Activated CD4-positive, alpha-beta memory T cell treated with anti-CD3 and anti-CD28 coated beads, Interleukin-2, amount 10 ng/mL, durations not matched to agents 7 days and 5 days (primary cell): ENCODE results near the gene HCN1. TPM values are rescaled to one million over a fixed set of nuclear protein-coding genes. Genes with fewer than 3 reads are reported as not detected.

Source experiments
- CTCF ChIA-PET: fragments of 350-600 bp; sonication (Branson Sonifier 250); formaldehyde crosslinking; loops from one replicate; lab custom pipeline; 2021; ENCODE audit warnings: antibody characterized with exemption, inconsistent platforms; lab: Charles Lee
- POLR2A ChIA-PET: fragments of 350-600 bp; sonication (Branson Sonifier 250); formaldehyde crosslinking; loops from one replicate; lab custom pipeline; 2021; ENCODE audit warnings: antibody characterized with exemption; lab: Charles Lee
- DNase-seq: peaks from one replicate; pipeline ENCODE4 v3.0.0-alpha.2; 2020
- H3K27ac Mint-ChIP-seq: one replicate; pipeline ENCODE4 v1.8.0; 2021; ENCODE audit warnings: mild to moderate bottlenecking, mixed read lengths
- H3K27me3 Mint-ChIP-seq: one replicate; pipeline ENCODE4 v1.8.0; 2021; ENCODE audit warnings: mixed read lengths
- H3K36me3 Mint-ChIP-seq: one replicate; pipeline ENCODE4 v1.8.0; 2021; ENCODE audit warnings: low read depth, mixed read lengths
- H3K4me1 Mint-ChIP-seq: one replicate; pipeline ENCODE4 v1.8.0; 2021; ENCODE audit warnings: mixed read lengths
- H3K4me3 Mint-ChIP-seq: one replicate; pipeline ENCODE4 v1.8.0; 2021; ENCODE audit warnings: mild to moderate bottlenecking, mixed read lengths
- H3K9me3 Mint-ChIP-seq: one replicate; pipeline ENCODE4 v1.8.0; 2021; ENCODE audit warnings: mixed read lengths
- total RNA-seq, 2 experiments: library from RNA; stranded (reverse); gene quantifications; one replicate each; pipeline ENCODE4 v1.2.3, GENCODE V29; 2021

HCN1 gene
- total RNA-seq, 2 experiments from 2014 or later: not detected

- CTCF ChIA-PET: no interaction called here
- Mint-ChIP-seq H3K36me3 (no peaks in the 10 kb centered on the region), H3K27me3 (no peaks in the 10 kb centered on the region), H3K4me1 (no peaks in the 10 kb centered on the region), H3K9me3 (peaks cover 5% of the 10 kb centered on the region), H3K4me3 (no peak overlapping the region), H3K27ac (no peak overlapping the region)
- no peak for DNase-seq
- POLR2A ChIA-PET: no interaction called here
Observed at GRCh38 chr5:45288746-45289145, 407.4 kb downstream of the HCN1 start.

GRCh38 chr5:45284436-45284835, 411.7 kb downstream of the HCN1 start:
- ChIA-PET POLR2A (no interaction called here), CTCF (no interaction called here)
- Mint-ChIP-seq H3K4me1 (no peaks in the 10 kb centered on the region), H3K36me3 (no peaks in the 10 kb centered on the region), H3K9me3 (peaks cover 5% of the 10 kb centered on the region), H3K27me3 (no peaks in the 10 kb centered on the region), H3K4me3 (no peak overlapping the region), H3K27ac (no peak overlapping the region)
- no peak for DNase-seq

GRCh38 chr5:45281081-45281480, 415.1 kb downstream of the HCN1 start:
- Mint-ChIP-seq H3K4me1 (no peaks in the 10 kb centered on the region), H3K27me3 (no peaks in the 10 kb centered on the region), H3K9me3 (peaks cover 4% of the 10 kb centered on the region), H3K4me3 (no peak overlapping the region), H3K36me3 (no peaks in the 10 kb centered on the region), H3K27ac (no peak overlapping the region)
- POLR2A ChIA-PET: no interaction called here
- DNase-seq: no peak
- CTCF ChIA-PET: no interaction called here

GRCh38 chr5:45279109-45279508, 417.1 kb downstream of the HCN1 start:
- Mint-ChIP-seq H3K27ac (no peak overlapping the region), H3K27me3 (no peaks in the 10 kb centered on the region), H3K36me3 (no peaks in the 10 kb centered on the region), H3K4me3 (no peak overlapping the region), H3K9me3 (peaks cover 6% of the 10 kb centered on the region), H3K4me1 (no peaks in the 10 kb centered on the region)
- POLR2A ChIA-PET: no interaction called here
- CTCF ChIA-PET: no interaction called here
- DNase-seq: no peak

- DNase-seq: no peak
- H3K4me3 Mint-ChIP-seq: no peak overlapping the region
- POLR2A ChIA-PET: no interaction called here
- CTCF ChIA-PET: no interaction called here
- H3K4me1 Mint-ChIP-seq: no peaks in the 10 kb centered on the region
- peaks cover 6% of the 10 kb centered on the region for H3K9me3 Mint-ChIP-seq
- H3K27ac Mint-ChIP-seq: no peak overlapping the region
- no peaks in the 10 kb centered on the region for H3K27me3 Mint-ChIP-seq
- H3K36me3 Mint-ChIP-seq: no peaks in the 10 kb centered on the region
Observed at GRCh38 chr5:45277860-45278259, 418.3 kb downstream of the HCN1 start.

- Mint-ChIP-seq H3K4me3 (no peak overlapping the region), H3K27ac (no peak overlapping the region), H3K4me1 (no peaks in the 10 kb centered on the region), H3K27me3 (no peaks in the 10 kb centered on the region), H3K9me3 (peaks cover 6% of the 10 kb centered on the region), H3K36me3 (no peaks in the 10 kb centered on the region)
- DNase-seq: no peak
- POLR2A ChIA-PET: no interaction called here
- CTCF ChIA-PET: no interaction called here
Observed at GRCh38 chr5:45274241-45274640, 421.9 kb downstream of the HCN1 start.

- H3K27me3 Mint-ChIP-seq: no peaks in the 10 kb centered on the region
- no peak overlapping the region for H3K27ac Mint-ChIP-seq
- no peak overlapping the region for H3K4me3 Mint-ChIP-seq
- H3K9me3 Mint-ChIP-seq: peaks cover 2% of the 10 kb centered on the region
- no peaks in the 10 kb centered on the region for H3K36me3 Mint-ChIP-seq
- CTCF ChIA-PET: no interaction called here
- DNase-seq: no peak
- H3K4me1 Mint-ChIP-seq: no peaks in the 10 kb centered on the region
- POLR2A ChIA-PET: no interaction called here
Observed at GRCh38 chr5:45271626-45272025, 424.6 kb downstream of the HCN1 start.

GRCh38 chr5:45264447-45264846, 431.7 kb downstream of the HCN1 start:
- Mint-ChIP-seq H3K4me3 (no peak overlapping the region), H3K27me3 (no peaks in the 10 kb centered on the region), H3K4me1 (no peaks in the 10 kb centered on the region), H3K27ac (no peak overlapping the region), H3K9me3 (peaks cover 9% of the 10 kb centered on the region), H3K36me3 (no peaks in the 10 kb centered on the region)
- DNase-seq: no peak
- ChIA-PET CTCF (no interaction called here), POLR2A (no interaction called here)

- H3K27me3 Mint-ChIP-seq: no peaks in the 10 kb centered on the region
Observed at GRCh38 chr5:45262061-45262590, 434.1 kb downstream of the HCN1 start.

GRCh38 chr5:45261125-45261524, 435.1 kb downstream of the HCN1 start:
- Mint-ChIP-seq H3K36me3 (no peaks in the 10 kb centered on the region), H3K4me1 (no peaks in the 10 kb centered on the region), H3K4me3 (no peak overlapping the region), H3K9me3 (peaks cover 9% of the 10 kb centered on the region), H3K27me3 (no peaks in the 10 kb centered on the region), H3K27ac (no peak overlapping the region)
- ChIA-PET CTCF (no interaction called here), POLR2A (no interaction called here)
- no peak for DNase-seq

More at GRCh38 chr5:45262061-45262590, 434.1 kb downstream of the HCN1 start:
- H3K27ac Mint-ChIP-seq: no peak overlapping the region
- ChIA-PET CTCF (no interaction called here), POLR2A (no interaction called here)
- no peak for DNase-seq
- no peaks in the 10 kb centered on the region for H3K4me1 Mint-ChIP-seq
- peaks cover 9% of the 10 kb centered on the region for H3K9me3 Mint-ChIP-seq
- no peaks in the 10 kb centered on the region for H3K36me3 Mint-ChIP-seq
- no peak overlapping the region for H3K4me3 Mint-ChIP-seq

GRCh38 chr5:45260292-45260691, 435.9 kb downstream of the HCN1 start:
- Mint-ChIP-seq H3K27ac (no peak overlapping the region), H3K36me3 (no peaks in the 10 kb centered on the region), H3K4me3 (no peak overlapping the region), H3K27me3 (no peaks in the 10 kb centered on the region), H3K4me1 (no peaks in the 10 kb centered on the region), H3K9me3 (peaks cover 6% of the 10 kb centered on the region)
- CTCF ChIA-PET: no interaction called here
- POLR2A ChIA-PET: no interaction called here
- DNase-seq: no peak

GRCh38 chr5:45252978-45253377, 443.2 kb downstream of the HCN1 start:
- CTCF ChIA-PET: no interaction called here

GRCh38 chr5:45252541-45252940, 443.6 kb downstream of the HCN1 start:
- ChIA-PET POLR2A (no interaction called here), CTCF (no interaction called here)
- no peaks in the 10 kb centered on the region for H3K27me3 Mint-ChIP-seq
- no peaks in the 10 kb centered on the region for H3K36me3 Mint-ChIP-seq
- no peak overlapping the region for H3K4me3 Mint-ChIP-seq
- no peak for DNase-seq
- H3K27ac Mint-ChIP-seq: no peak overlapping the region
- no peaks in the 10 kb centered on the region for H3K4me1 Mint-ChIP-seq
- peaks cover 11% of the 10 kb centered on the region for H3K9me3 Mint-ChIP-seq

More at GRCh38 chr5:45252978-45253377, 443.2 kb downstream of the HCN1 start:
- Mint-ChIP-seq H3K9me3 (peaks cover 7% of the 10 kb centered on the region), H3K27me3 (no peaks in the 10 kb centered on the region), H3K36me3 (no peaks in the 10 kb centered on the region), H3K4me3 (no peak overlapping the region), H3K4me1 (no peaks in the 10 kb centered on the region), H3K27ac (no peak overlapping the region)
- DNase-seq: no peak
- POLR2A ChIA-PET: no interaction called here

GRCh38 chr5:45225571-45226031, 470.6 kb downstream of the HCN1 start:
- H3K27ac Mint-ChIP-seq: no peak overlapping the region
- POLR2A ChIA-PET: no interaction called here
- peaks cover 9% of the 10 kb centered on the region for H3K9me3 Mint-ChIP-seq
- no peak for DNase-seq
- H3K4me1 Mint-ChIP-seq: no peaks in the 10 kb centered on the region
- CTCF ChIA-PET: no interaction called here
- no peaks in the 10 kb centered on the region for H3K36me3 Mint-ChIP-seq
- H3K4me3 Mint-ChIP-seq: no peak overlapping the region
- H3K27me3 Mint-ChIP-seq: no peaks in the 10 kb centered on the region
